ENCODE data around the gene SRM.

The SRM gene

DNA sequence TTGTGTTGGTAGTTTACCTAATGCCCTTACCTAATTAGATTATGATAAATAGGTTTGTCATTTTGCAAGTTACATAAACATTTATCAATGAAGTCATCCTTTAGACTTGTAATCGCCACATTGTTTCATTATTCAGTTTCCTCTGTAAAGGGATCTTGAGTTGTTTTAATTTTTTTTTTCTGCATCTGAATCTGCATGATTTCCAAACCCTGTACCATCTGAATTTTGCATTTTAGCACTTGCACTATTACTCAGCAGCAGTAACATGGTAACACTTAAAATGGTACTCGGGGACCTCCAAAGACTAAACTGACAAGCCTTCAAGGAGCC is 35.0 kb downstream of the SRM start:
- H3K4me3 ChIP-seq (replicated peaks; ENCODE audit: insufficient read depth, low read length): no peak overlapping the region
- no peak for DNase-seq (ENCODE audit: low read depth in 1 of 2, low spot score in 1 of 2)
- no peak overlapping the region for H3K27ac ChIP-seq (replicated peaks)
- TF ChIP-seq REST (IDR thresholded peaks at IDR 0.05; ENCODE audit: insufficient replicate concordance, low read depth) (no peak), POLR2AphosphoS5 (IDR thresholded peaks at IDR 0.05; ENCODE audit: low read depth) (no peak), GABPA (IDR thresholded peaks at IDR 0.05; ENCODE audit: low read depth) (no peak), SPI1 (IDR thresholded peaks at IDR 0.05; ENCODE audit: borderline replicate concordance, low read depth) (no peak)
- TF ChIP-seq, protein P1, sequence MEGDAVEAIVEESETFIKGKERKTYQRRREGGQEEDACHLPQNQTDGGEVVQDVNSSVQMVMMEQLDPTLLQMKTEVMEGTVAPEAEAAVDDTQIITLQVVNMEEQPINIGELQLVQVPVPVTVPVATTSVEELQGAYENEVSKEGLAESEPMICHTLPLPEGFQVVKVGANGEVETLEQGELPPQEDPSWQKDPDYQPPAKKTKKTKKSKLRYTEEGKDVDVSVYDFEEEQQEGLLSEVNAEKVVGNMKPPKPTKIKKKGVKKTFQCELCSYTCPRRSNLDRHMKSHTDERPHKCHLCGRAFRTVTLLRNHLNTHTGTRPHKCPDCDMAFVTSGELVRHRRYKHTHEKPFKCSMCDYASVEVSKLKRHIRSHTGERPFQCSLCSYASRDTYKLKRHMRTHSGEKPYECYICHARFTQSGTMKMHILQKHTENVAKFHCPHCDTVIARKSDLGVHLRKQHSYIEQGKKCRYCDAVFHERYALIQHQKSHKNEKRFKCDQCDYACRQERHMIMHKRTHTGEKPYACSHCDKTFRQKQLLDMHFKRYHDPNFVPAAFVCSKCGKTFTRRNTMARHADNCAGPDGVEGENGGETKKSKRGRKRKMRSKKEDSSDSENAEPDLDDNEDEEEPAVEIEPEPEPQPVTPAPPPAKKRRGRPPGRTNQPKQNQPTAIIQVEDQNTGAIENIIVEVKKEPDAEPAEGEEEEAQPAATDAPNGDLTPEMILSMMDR (IDR thresholded peaks at IDR 0.05; ENCODE audit: insufficient read depth, low read length): no peak
- H3K27me3 ChIP-seq (ENCODE audit: insufficient read depth, poor library complexity, severe bottlenecking): no peaks in the 10 kb centered on the region

GRCh38 chr1:11024154-11024873 is 35.5 kb downstream of the SRM start:
- no peaks in the 10 kb centered on the region for H3K27me3 ChIP-seq (ENCODE audit: insufficient read depth, poor library complexity, severe bottlenecking)
- DNase-seq (ENCODE audit: low read depth in 1 of 2, low spot score in 1 of 2): no peak
- H3K4me3 ChIP-seq (replicated peaks; ENCODE audit: insufficient read depth, low read length): no peak overlapping the region
- TF ChIP-seq SPI1 (IDR thresholded peaks at IDR 0.05; ENCODE audit: borderline replicate concordance, low read depth) (no peak), REST (IDR thresholded peaks at IDR 0.05; ENCODE audit: insufficient replicate concordance, low read depth) (no peak), POLR2AphosphoS5 (IDR thresholded peaks at IDR 0.05; ENCODE audit: low read depth) (no peak), GABPA (IDR thresholded peaks at IDR 0.05; ENCODE audit: low read depth) (no peak)
- TF ChIP-seq, protein P1 (IDR thresholded peaks at IDR 0.05; ENCODE audit: insufficient read depth, low read length): no peak
- H3K27ac ChIP-seq (replicated peaks): no peak overlapping the region

DNA sequence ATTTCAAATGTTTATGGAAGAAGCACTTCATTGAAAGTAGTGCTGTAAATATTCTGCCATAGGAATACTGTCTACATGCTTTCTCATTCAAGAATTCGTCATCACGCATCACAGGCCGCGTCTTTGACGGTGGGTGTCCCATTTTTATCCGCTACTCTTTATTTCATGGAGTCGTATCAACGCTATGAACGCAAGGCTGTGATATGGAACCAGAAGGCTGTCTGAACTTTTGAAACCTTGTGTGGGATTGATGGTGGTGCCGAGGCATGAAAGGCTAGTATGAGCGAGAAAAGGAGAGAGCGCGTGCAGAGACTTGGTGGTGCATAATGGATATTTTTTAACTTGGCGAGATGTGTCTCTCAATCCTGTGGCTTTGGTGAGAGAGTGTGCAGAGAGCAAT is 36.6 kb downstream of the SRM start:
- TF ChIP-seq REST (IDR thresholded peaks at IDR 0.05; ENCODE audit: insufficient replicate concordance, low read depth) (no peak), SPI1 (IDR thresholded peaks at IDR 0.05; ENCODE audit: borderline replicate concordance, low read depth) (no peak), POLR2AphosphoS5 (IDR thresholded peaks at IDR 0.05; ENCODE audit: low read depth) (no peak), GABPA (IDR thresholded peaks at IDR 0.05; ENCODE audit: low read depth) (no peak)
- TF ChIP-seq, protein P1 (IDR thresholded peaks at IDR 0.05; ENCODE audit: insufficient read depth, low read length): no peak

More for the DNA sequence above, 36.6 kb downstream of the SRM start:
- Histone ChIP-seq H3K27me3 (ENCODE audit: insufficient read depth, poor library complexity, severe bottlenecking) (no peaks in the 10 kb centered on the region), H3K4me3 (replicated peaks; ENCODE audit: insufficient read depth, low read length) (no peak overlapping the region), H3K27ac (replicated peaks) (no peak overlapping the region)
- no peak for DNase-seq (ENCODE audit: low read depth in 1 of 2, low spot score in 1 of 2)
